ENCODE results near the gene ISM2. TPM values are rescaled to one million over a fixed set of nuclear protein-coding genes. Genes with fewer than 3 reads are reported as not detected.

Gene ISM2
- total RNA-seq, 4 donors from 2014 or later = 0.44 TPM; not detected in 3

GRCh38 chr14:77488558-77488957 lies 10.1 kb downstream of the ISM2 start:
- no peak for TF ChIP-seq EP300 (IDR thresholded peaks at IDR 0.05)
- TF ChIP-seq, protein P1, sequence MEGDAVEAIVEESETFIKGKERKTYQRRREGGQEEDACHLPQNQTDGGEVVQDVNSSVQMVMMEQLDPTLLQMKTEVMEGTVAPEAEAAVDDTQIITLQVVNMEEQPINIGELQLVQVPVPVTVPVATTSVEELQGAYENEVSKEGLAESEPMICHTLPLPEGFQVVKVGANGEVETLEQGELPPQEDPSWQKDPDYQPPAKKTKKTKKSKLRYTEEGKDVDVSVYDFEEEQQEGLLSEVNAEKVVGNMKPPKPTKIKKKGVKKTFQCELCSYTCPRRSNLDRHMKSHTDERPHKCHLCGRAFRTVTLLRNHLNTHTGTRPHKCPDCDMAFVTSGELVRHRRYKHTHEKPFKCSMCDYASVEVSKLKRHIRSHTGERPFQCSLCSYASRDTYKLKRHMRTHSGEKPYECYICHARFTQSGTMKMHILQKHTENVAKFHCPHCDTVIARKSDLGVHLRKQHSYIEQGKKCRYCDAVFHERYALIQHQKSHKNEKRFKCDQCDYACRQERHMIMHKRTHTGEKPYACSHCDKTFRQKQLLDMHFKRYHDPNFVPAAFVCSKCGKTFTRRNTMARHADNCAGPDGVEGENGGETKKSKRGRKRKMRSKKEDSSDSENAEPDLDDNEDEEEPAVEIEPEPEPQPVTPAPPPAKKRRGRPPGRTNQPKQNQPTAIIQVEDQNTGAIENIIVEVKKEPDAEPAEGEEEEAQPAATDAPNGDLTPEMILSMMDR (IDR thresholded peaks at IDR 0.05) = no peak
- no peak overlapping the region for H3K27ac ChIP-seq
- H3K27me3 ChIP-seq = no peaks in the 10 kb centered on the region
- no peak for DNase-seq (ENCODE audit: low spot score in 2 of 2)
- no peaks in the 10 kb centered on the region for H3K36me3 ChIP-seq
- no peaks in the 10 kb centered on the region for H3K4me1 ChIP-seq
- no peaks in the 10 kb centered on the region for H3K9me3 ChIP-seq
- H3K4me3 ChIP-seq = no peak overlapping the region
- 72 to 83% methylated on average over 7 of the region's 7 CpGs for WGBS, 2 donors

GRCh38 chr14:77485901-77486678 lies 12.5 kb downstream of the ISM2 start:
- 80 to 90% methylated on average over 7 of the region's 7 CpGs for WGBS, 2 donors
- H3K4me3 ChIP-seq = no peak overlapping the region
- no peaks in the 10 kb centered on the region for H3K27me3 ChIP-seq
- no peaks in the 10 kb centered on the region for H3K4me1 ChIP-seq
- H3K27ac ChIP-seq = no peak overlapping the region
- TF ChIP-seq, protein P1 (IDR thresholded peaks at IDR 0.05) = no peak
- TF ChIP-seq EP300 (IDR thresholded peaks at IDR 0.05) = no peak
- no peak for TF ChIP-seq POLR2A (IDR thresholded peaks at IDR 0.05)
- no peaks in the 10 kb centered on the region for H3K36me3 ChIP-seq
- no peak for DNase-seq (ENCODE audit: low spot score in 2 of 2)
- no peaks in the 10 kb centered on the region for H3K9me3 ChIP-seq

GRCh38 chr14:77485256-77485655 lies 13.4 kb downstream of the ISM2 start:
- DNase-seq (ENCODE audit: low spot score in 2 of 2) = no peak
- H3K27me3 ChIP-seq = no peaks in the 10 kb centered on the region
- H3K36me3 ChIP-seq = no peaks in the 10 kb centered on the region
- WGBS, 2 donors = 71 to 76% methylated on average over 3 of the region's 3 CpGs
- no peaks in the 10 kb centered on the region for H3K9me3 ChIP-seq
- no peaks in the 10 kb centered on the region for H3K4me1 ChIP-seq
- no peak overlapping the region for H3K4me3 ChIP-seq
- no peak for TF ChIP-seq EP300 (IDR thresholded peaks at IDR 0.05)
- TF ChIP-seq POLR2A (IDR thresholded peaks at IDR 0.05) = no peak
- TF ChIP-seq, protein P1 (IDR thresholded peaks at IDR 0.05) = no peak
- no peak overlapping the region for H3K27ac ChIP-seq

DNA sequence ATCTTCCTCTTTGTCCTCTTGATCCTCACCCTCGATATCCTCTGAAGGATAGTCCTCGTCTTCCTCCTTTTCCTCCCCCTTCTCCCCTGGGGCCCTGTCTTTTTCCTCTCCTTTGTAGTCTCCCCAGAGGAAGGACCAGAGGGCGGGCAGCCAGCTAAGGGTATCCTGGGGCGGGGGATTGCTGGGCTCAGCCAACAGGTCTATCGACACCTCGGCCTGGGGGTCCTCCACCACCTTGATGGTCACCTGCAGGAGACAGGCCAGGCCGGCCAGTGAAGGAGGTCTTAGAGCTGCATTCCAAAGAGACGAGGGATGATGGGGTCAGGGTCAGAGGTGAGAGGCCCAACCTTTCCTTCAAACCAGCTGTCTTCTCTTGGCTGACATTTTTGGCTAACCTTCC lies 16.2 kb downstream of the ISM2 start:
- Histone ChIP-seq H3K9me3 (no peaks in the 10 kb centered on the region), H3K4me1 (no peaks in the 10 kb centered on the region), H3K36me3 (no peaks in the 10 kb centered on the region), H3K4me3 (no peak overlapping the region), H3K27me3 (no peaks in the 10 kb centered on the region), H3K27ac (no peak overlapping the region)
- TF ChIP-seq, protein P1 (IDR thresholded peaks at IDR 0.05) = no peak
- TF ChIP-seq EP300 (IDR thresholded peaks at IDR 0.05) (no peak), POLR2A (IDR thresholded peaks at IDR 0.05) (no peak)
- WGBS, 2 donors = 69 to 81% methylated on average over 6 to 8 of the region's 8 CpGs
- no peak for DNase-seq (ENCODE audit: low spot score in 2 of 2)

GRCh38 chr14:77478796-77479195 lies 19.8 kb downstream of the ISM2 start:
- Histone ChIP-seq H3K36me3 (no peaks in the 10 kb centered on the region), H3K4me3 (no peak overlapping the region), H3K27ac (no peak overlapping the region), H3K4me1 (no peaks in the 10 kb centered on the region), H3K27me3 (no peaks in the 10 kb centered on the region), H3K9me3 (no peaks in the 10 kb centered on the region)
- 77 to 78% methylated on average over 1 of the region's 1 CpG for WGBS, 2 donors
- DNase-seq (ENCODE audit: low spot score in 2 of 2) = no peak
- TF ChIP-seq EP300 (IDR thresholded peaks at IDR 0.05) (no peak), POLR2A (IDR thresholded peaks at IDR 0.05) (no peak)
- TF ChIP-seq, protein P1 (IDR thresholded peaks at IDR 0.05) = no peak
